PFSK-1 (cell line): ENCODE data around the gene IFIT5.

ENCODE experiments used
- FOXP2 ChIP-seq: optimal IDR thresholded peaks from 2 replicates; pipeline ENCODE3; 2011; ENCODE audit warnings: borderline replicate concordance, control low read depth, inconsistent platforms; ENCODE audit not compliant: insufficient read depth; ENCODE audit errors: extremely low read length, extremely low read depth
- POLR2AphosphoS5 ChIP-seq: IDR thresholded peaks from 2 replicates; pipeline ENCODE4 v1.6.1; 2012; ENCODE audit warnings: low read depth, mild to moderate bottlenecking, control low read depth, low read length, moderate library complexity
- REST ChIP-seq, 2 experiments: IDR thresholded peaks; 2 replicates each; pipeline versions ENCODE4 v1.6.1 to v1.8.0; 2011 to 2012; ENCODE audit warnings: low read depth in 2 of 2, low read length in 2 of 2, control low read depth in 1 of 2, inconsistent platforms in 1 of 2, mild to moderate bottlenecking in 1 of 2, moderate library complexity in 1 of 2; ENCODE audit not compliant: insufficient read depth in 1 of 2
- SIN3A ChIP-seq: IDR thresholded peaks from 2 replicates; pipeline ENCODE4 v1.6.1; 2012; ENCODE audit warnings: mild to moderate bottlenecking, low read length, moderate library complexity, borderline replicate concordance; ENCODE audit not compliant: insufficient read depth
- TAF1 ChIP-seq: IDR thresholded peaks from 2 replicates; pipeline ENCODE4 v1.6.1; 2012; ENCODE audit warnings: low read length, control low read depth, borderline replicate concordance; ENCODE audit not compliant: insufficient read depth

- TF ChIP-seq TAF1 (no peak), REST (IDR thresholded peaks at IDR 0.05; ENCODE audit: insufficient read depth in 1 of 2, low read depth in 2 of 2, low read length in 2 of 2) (no peak), SIN3A (no peak), POLR2AphosphoS5 (no peak), FOXP2 (no peak)
Measured at GRCh38 chr10:89382757-89383156, 31.6 kb upstream of the IFIT5 start.
